Hepatocyte (in vitro differentiated cells): Measurements from ENCODE around the gene ZNHIT6.

Experiments used
- EZH2 ChIP-seq: fragments of 200-600 bp; sonication (generic); IDR thresholded peaks from 2 replicates; pipeline ENCODE4 v1.6.1; 2016; ENCODE audit warnings: antibody characterized with exemption, mild to moderate bottlenecking, borderline replicate concordance
- EZH2phosphoT487 ChIP-seq: fragments of 200-600 bp; sonication (generic); IDR thresholded peaks from one replicate; pipeline ENCODE4 v1.6.1; 2018; ENCODE audit warnings: antibody characterized with exemption, mild to moderate bottlenecking, low read depth, moderate library complexity; ENCODE audit not compliant: unreplicated experiment, severe bottlenecking
- TF ChIP-seq, protein P1 (sequence below): fragments of 200-600 bp; sonication (generic); IDR thresholded peaks from 2 replicates; pipeline ENCODE4 v1.5.1; 2016; ENCODE audit warnings: antibody characterized with exemption, mild to moderate bottlenecking; ENCODE audit not compliant: poor library complexity

GRCh38 chr1:85649591-85649990 lies 58.6 kb downstream of the ZNHIT6 start:
- TF ChIP-seq EZH2: no peak
- TF ChIP-seq, protein P1, sequence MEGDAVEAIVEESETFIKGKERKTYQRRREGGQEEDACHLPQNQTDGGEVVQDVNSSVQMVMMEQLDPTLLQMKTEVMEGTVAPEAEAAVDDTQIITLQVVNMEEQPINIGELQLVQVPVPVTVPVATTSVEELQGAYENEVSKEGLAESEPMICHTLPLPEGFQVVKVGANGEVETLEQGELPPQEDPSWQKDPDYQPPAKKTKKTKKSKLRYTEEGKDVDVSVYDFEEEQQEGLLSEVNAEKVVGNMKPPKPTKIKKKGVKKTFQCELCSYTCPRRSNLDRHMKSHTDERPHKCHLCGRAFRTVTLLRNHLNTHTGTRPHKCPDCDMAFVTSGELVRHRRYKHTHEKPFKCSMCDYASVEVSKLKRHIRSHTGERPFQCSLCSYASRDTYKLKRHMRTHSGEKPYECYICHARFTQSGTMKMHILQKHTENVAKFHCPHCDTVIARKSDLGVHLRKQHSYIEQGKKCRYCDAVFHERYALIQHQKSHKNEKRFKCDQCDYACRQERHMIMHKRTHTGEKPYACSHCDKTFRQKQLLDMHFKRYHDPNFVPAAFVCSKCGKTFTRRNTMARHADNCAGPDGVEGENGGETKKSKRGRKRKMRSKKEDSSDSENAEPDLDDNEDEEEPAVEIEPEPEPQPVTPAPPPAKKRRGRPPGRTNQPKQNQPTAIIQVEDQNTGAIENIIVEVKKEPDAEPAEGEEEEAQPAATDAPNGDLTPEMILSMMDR: no peak
- no peak for TF ChIP-seq EZH2phosphoT487
